Fibroblast of peridontal ligament (primary cell): ENCODE data around the gene ST14.
A peak's percentile ranks its signal among the peaks of the same experiment; 100 is the strongest.
"Not testable (repeated sequence)": the region's sequence is repeated elsewhere in the genome, so short reads cannot be mapped to it uniquely, and the experiment has no call there.

Source experiments
- DNase-seq: peaks from one replicate; pipeline ENCODE4 v3.0.0-alpha.2; 2010; ENCODE audit errors: extremely low read depth

The ST14 gene

GRCh38 chr11:130163346-130164220, 4.0 kb downstream of the ST14 start:
- no peak for DNase-seq

GRCh38 chr11:130164221-130164570, 4.6 kb downstream of the ST14 start:
- DNase-seq: no peak

- DNase-seq: no peak
Measured at GRCh38 chr11:130165601-130166456, 6.2 kb downstream of the ST14 start.

- DNase-seq: peak; percentile 84
Measured at GRCh38 chr11:130166457-130166784, 6.8 kb downstream of the ST14 start.

GRCh38 chr11:130167146-130167545, 7.6 kb downstream of the ST14 start:
- no peak for DNase-seq

- DNase-seq: peak; percentile 22
Measured at GRCh38 chr11:130168105-130168504, 8.5 kb downstream of the ST14 start.

DNA sequence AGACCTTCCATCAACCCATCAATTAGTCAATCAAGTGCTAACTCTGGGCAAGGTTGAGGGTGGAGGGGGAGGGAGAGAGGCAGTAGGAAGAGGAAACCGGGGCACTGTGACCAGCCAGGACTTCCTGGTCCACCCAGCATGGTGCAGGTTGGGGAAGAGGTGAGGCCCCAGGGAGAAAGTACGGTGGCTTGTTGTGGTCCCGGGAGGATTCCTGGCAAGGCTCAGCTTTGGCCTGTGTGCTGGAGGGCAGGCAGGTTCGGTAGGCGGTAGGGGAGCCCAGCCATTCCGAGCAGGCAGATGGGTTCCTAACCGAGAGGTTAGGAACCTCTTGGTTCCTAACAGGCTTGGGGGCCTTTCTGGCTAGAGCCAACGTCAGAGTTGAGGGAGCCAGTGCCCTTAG, 10.8 kb downstream of the ST14 start:
- DNase-seq: no peak

- no peak for DNase-seq
Measured at GRCh38 chr11:130171534-130171933, 12.0 kb downstream of the ST14 start.

- not testable (repeated sequence) for DNase-seq
Measured at GRCh38 chr11:130172001-130172400, 12.4 kb downstream of the ST14 start.

- no peak for DNase-seq
Measured at GRCh38 chr11:130174642-130175041, 15.1 kb downstream of the ST14 start.

DNA sequence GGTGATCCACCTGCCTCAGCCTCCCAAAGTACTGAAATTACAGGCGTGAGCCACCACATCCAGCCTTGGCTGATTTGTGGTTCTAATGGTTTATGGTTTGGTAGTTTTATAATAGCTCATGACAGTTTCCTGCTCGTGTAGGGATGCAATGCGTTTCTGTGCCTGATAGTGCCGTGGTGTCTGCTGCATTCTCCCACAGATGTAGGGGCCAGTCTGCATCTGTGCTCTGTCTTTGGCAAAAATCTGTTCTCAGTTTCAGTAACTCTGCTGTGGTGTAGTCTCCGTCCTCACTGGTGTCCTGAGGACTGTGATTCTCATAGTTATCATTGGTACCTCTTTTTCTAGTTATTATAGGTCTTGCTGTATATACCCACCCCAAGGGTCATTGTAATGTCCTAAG, 16.3 kb downstream of the ST14 start:
- DNase-seq: no peak

DNA sequence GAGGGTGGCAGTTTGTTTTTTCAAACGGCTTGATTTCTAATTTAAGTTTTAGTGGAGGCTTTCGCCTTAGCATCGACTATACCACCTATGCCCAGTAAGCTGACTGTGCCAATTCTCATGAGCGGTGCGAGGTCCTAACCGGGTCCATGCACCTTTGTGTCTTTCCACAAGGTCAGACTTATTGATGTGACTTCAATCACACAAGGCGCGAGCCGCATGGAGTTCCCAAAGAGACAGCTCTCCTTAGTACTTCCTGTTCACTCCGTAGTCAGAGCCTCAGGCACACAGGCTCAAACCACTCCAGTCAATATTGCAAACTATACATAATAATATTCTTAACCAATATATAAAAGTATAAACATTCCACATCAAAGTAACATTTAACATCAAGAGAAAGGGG, 18.2 kb downstream of the ST14 start:
- no peak for DNase-seq

DNA sequence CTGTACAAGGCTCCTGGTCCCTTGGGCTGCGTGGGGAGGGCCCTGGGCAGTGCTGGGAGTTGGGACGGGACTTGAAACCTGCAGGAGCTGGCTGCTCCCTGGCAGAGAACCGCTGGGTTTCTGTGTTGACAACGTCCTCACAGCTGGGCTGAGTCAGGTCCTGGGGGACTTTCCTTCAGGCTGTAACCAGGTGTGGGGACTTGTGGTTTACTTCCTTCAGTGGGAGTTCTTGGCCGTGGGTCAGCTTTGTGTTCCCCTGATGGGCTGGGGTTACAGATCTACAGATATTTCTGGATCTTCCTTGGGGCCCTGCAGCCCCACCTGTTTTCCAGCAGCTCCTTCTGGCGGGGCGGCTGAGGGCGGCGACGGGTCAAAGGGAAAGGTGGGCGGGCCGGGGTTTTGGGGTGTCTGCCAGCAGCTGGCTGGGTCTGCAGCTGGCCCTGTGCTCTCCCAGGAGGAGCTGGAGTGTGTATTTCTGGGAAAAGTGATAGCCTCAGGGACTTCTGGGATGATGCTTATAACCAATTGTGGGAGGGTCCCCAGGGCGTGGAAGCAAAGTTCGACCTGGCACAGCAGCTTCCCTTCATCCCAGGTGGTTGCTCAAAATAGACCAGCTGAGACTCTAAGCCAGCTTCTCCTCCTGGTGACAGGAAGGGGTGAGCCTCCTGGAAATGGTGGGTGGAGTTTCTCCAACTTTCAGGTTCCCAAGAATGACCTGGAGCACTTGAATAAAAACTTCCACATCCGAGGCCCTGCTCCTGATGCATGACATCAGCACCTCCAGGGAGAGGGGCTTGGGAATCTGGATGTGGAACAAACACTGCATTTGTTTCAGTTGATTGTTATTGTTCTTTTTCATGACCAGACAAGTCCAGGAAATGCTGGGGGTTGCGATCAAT, 19.1 kb downstream of the ST14 start:
- DNase-seq: no peak

- no peak for DNase-seq
Measured at GRCh38 chr11:130179396-130180306, 20.1 kb downstream of the ST14 start.

- DNase-seq: peak; percentile 42
Measured at GRCh38 chr11:130180491-130180890, 20.9 kb downstream of the ST14 start.

DNA sequence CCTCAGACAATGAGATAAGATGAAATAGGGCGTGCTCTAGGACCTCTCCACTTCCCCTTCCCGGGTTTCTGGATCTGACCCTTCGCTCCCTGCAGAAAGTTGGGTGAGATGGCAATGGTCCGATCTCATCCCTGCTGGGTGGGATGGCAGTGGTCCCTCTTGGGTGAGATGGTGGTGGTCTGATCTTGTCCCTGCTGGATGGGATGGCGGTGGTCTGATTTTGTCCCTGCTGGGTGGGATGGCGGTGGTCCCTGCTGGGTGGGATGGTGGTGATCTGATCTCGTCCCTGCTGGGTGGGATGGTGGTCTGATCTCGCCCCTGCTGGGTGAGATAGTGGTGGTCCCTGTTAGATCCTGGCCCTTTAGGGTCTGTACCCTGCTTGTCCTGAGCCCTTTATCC, 21.3 kb downstream of the ST14 start:
- no peak for DNase-seq

GRCh38 chr11:130181295-130182272, 22.0 kb downstream of the ST14 start:
- peak; percentile 76 for DNase-seq

DNA sequence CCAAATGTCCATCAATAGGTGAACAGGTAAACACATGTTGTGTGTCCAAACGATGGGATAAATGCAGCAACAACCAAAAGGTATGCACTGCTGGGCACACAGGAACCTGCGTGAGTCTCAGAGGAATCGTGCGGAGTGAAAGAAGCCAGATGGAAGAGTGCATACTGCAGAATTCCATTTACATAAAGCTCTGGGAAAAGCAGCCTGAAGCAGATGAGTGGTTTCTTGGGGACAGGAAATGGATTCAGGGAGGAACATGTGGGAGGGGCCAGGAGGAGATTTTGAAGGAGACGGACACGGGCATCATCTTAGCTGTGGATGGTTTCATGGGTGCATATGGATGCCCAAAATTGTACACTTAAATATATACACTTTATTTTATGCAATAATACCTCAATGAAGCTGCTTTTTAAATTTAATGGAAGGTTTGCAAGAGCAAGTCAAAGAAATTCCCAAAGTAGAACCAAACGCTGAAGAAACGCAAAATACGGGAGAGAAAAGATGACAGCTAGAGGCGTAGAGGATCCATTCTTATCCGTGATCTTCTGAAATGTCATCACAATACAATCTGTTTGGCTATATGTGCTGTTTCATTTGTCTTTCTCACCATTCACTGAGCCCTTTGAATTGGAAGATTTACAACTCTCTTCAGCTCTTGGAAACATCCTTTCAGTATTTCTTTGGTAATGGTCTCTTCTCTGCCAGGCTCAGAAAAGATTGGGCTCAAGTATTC, 24.5 kb downstream of the ST14 start:
- DNase-seq: no peak

GRCh38 chr11:130187096-130187495, 27.5 kb downstream of the ST14 start:
- no peak for DNase-seq
